Endothelial cell of umbilical vein (primary cell): Measurements from ENCODE around the gene SLC2A8. TPM values are rescaled to one million over a fixed set of nuclear protein-coding genes. Genes with fewer than 3 reads are reported as not detected.

Source experiments
- BruUV-seq: library from RNA; stranded (reverse); fragments of 400-500 nt; replicated peaks from 2 replicates; lab custom pipeline; 2021; lab: Mats Ljungman, UMichigan
- CTCF ChIA-PET: fragments of 300-600, 350-600 bp; sonication (Branson Sonifier 250); formaldehyde crosslinking; loops from one replicate; lab custom pipeline; 2021; ENCODE audit warnings: antibody characterized with exemption, inconsistent platforms; lab: Charles Lee
- POLR2A ChIA-PET: fragments of 300-600, 350-600 bp; sonication (Branson Sonifier 250); formaldehyde crosslinking; loops from one replicate; lab custom pipeline; 2021; ENCODE audit warnings: antibody characterized with exemption, inconsistent platforms; lab: Charles Lee
- DNase-seq: peaks from one replicate; pipeline ENCODE4 v3.0.0-alpha.2; 2011; ENCODE audit warnings: low read depth, low spot score
- FAIRE-seq: peaks from 2 replicates; lab custom pipeline; 2011; peaks lifted over from hg19 to GRCh38; lab: Jason Lieb, UNC
- H2AFZ ChIP-seq: 2 replicates; pipeline ENCODE4 v1.6.0; 2012; ENCODE audit warnings: low read depth, low read length, control low read depth, inconsistent platforms
- H3K27ac ChIP-seq: 2 replicates; pipeline ENCODE4 v1.5.1; 2011; ENCODE audit warnings: low read depth, mild to moderate bottlenecking, control low read depth, low read length, moderate library complexity; ENCODE audit not compliant: insufficient read depth
- H3K27me3 ChIP-seq, 2 experiments: 2 replicates each; pipeline versions ENCODE4 v1.6.0 to v1.6.1; 2011; ENCODE audit warnings: low read length in 2 of 2, mixed read lengths in 1 of 2; ENCODE audit not compliant: control insufficient read depth in 2 of 2, insufficient read depth in 2 of 2
- H3K36me3 ChIP-seq, 2 experiments: 2 replicates in 1 of 2; 3 replicates in 1 of 2; pipeline ENCODE4 v1.5.1; 2011; ENCODE audit warnings: low read length in 2 of 2, mild to moderate bottlenecking in 1 of 2, moderate library complexity in 1 of 2; ENCODE audit not compliant: control insufficient read depth in 2 of 2, insufficient read depth in 2 of 2; ENCODE audit errors: extremely low read depth in 1 of 2
- H3K4me1 ChIP-seq: 3 replicates; pipeline ENCODE4 v1.5.1; 2011; ENCODE audit warnings: mild to moderate bottlenecking, low read length; ENCODE audit not compliant: control insufficient read depth, insufficient read depth; ENCODE audit errors: extremely low read depth
- H3K4me2 ChIP-seq: 2 replicates; pipeline ENCODE4 v1.6.1; 2011; ENCODE audit warnings: low read length, control low read depth, mixed read lengths; ENCODE audit not compliant: insufficient read depth
- H3K4me3 ChIP-seq, 3 experiments: fragments of 200-600 bp in 1 of 3; sonication (generic), shearing (Covaris generic) in 1 of 3; replicated peaks in 1 of 3; 2 replicates each; pipeline ENCODE4 v1.5.1; 2011 to 2016; ENCODE audit warnings: control low read depth in 3 of 3, low read length in 3 of 3, mild to moderate bottlenecking in 2 of 3, inconsistent platforms in 1 of 3, low read depth in 1 of 3, moderate library complexity in 1 of 3; ENCODE audit not compliant: insufficient read depth in 1 of 3
- H3K79me2 ChIP-seq: 2 replicates; pipeline ENCODE4 v1.6.0; 2012; ENCODE audit warnings: low read length, inconsistent platforms; ENCODE audit not compliant: control insufficient read depth, insufficient read depth
- H3K9ac ChIP-seq: replicated peaks from 2 replicates; pipeline ENCODE3; 2011; ENCODE audit warnings: low read length, control low read depth; ENCODE audit not compliant: insufficient read depth; ENCODE audit errors: extremely low read depth
- H3K9me1 ChIP-seq: replicated peaks from 3 replicates; pipeline ENCODE4 v1.6.0; 2011; ENCODE audit warnings: mild to moderate bottlenecking, low read length; ENCODE audit not compliant: control insufficient read depth, insufficient read depth; ENCODE audit errors: extremely low read depth
- H3K9me3 ChIP-seq: replicated peaks from 2 replicates; pipeline ENCODE4 v1.5.1; 2012; ENCODE audit warnings: low read length, inconsistent platforms; ENCODE audit not compliant: control insufficient read depth, insufficient read depth
- H4K20me1 ChIP-seq: replicated peaks from 2 replicates; pipeline ENCODE3; 2011; ENCODE audit warnings: mild to moderate bottlenecking, low read length; ENCODE audit not compliant: control insufficient read depth, insufficient read depth; ENCODE audit errors: extremely low read depth
- CTCF ChIP-seq, 2 donors: IDR thresholded peaks; 1 replicate in 1 of 2; 2 replicates in 1 of 2; pipeline ENCODE4 v1.5.1; 2011; ENCODE audit warnings: low read length in 2 of 2, mild to moderate bottlenecking in 2 of 2, moderate library complexity in 2 of 2, control low read depth in 1 of 2, inconsistent platforms in 1 of 2, low read depth in 1 of 2; ENCODE audit not compliant: insufficient read depth in 1 of 2; ENCODE audit errors: extremely low read depth in 1 of 2
- EZH2 ChIP-seq: IDR thresholded peaks from 2 replicates; pipeline ENCODE4 v1.6.1; 2012; ENCODE audit warnings: borderline replicate concordance, low read depth, mild to moderate bottlenecking, moderate library complexity, low read length, inconsistent platforms; ENCODE audit not compliant: severe bottlenecking
- FOS ChIP-seq: IDR thresholded peaks from 2 replicates; pipeline ENCODE4 v1.6.1; 2011; ENCODE audit warnings: mild to moderate bottlenecking, low read length, moderate library complexity, borderline replicate concordance; ENCODE audit not compliant: insufficient read depth
- GATA2 ChIP-seq: IDR thresholded peaks from 2 replicates; pipeline ENCODE4 v1.7.0; 2011; ENCODE audit warnings: low read depth, mild to moderate bottlenecking, moderate library complexity, mixed read lengths, low read length; ENCODE audit not compliant: insufficient read length, insufficient read depth
- JUN ChIP-seq: IDR thresholded peaks from 2 replicates; pipeline ENCODE4 v1.6.1; 2011; ENCODE audit warnings: borderline replicate concordance, low read depth; ENCODE audit not compliant: insufficient read length, insufficient read depth
- MAX ChIP-seq: IDR thresholded peaks from 2 replicates; pipeline ENCODE4 v1.6.1; 2011; ENCODE audit not compliant: insufficient read depth, insufficient read length
- MYC ChIP-seq: IDR thresholded peaks from one replicate; pipeline ENCODE4 v1.6.1; 2011; ENCODE audit warnings: mild to moderate bottlenecking, low read depth, low read length
- POLR2A ChIP-seq: IDR thresholded peaks from 2 replicates; pipeline ENCODE4 v1.6.1; 2012; ENCODE audit warnings: low read depth, mild to moderate bottlenecking, control low read depth, low read length
- POLR2AphosphoS5 ChIP-seq: IDR thresholded peaks from 2 replicates; pipeline ENCODE4 v1.6.1; 2012; ENCODE audit warnings: low read depth, mild to moderate bottlenecking, control low read depth, low read length, moderate library complexity; ENCODE audit not compliant: insufficient read depth
- dilution Hi-C: fragments of 300-500 bp; cut with MboI; formaldehyde crosslinking; loops from one replicate; pipeline ENCODE4 v1.15.0; 2019; ENCODE audit warnings: low sequenced_read_pairs; ENCODE audit not compliant: extremely low pct_ligation_motif_present
- intact Hi-C: fragments of 100-400 bp; cut with micrococcal nuclease; formaldehyde crosslinking; loops from one replicate; pipeline ENCODE4 v1.10.0; 2022
- polyA plus RNA-seq, 4 experiments: library from polyadenylated mRNA; depleted of rRNA in 3 of 4; stranded (reverse) in 3 of 4; unstranded in 1 of 4; fragments of >200 nt; gene quantifications; 2 replicates each; pipeline versions ENCODE4 v1.2.1 to v1.2.3, GENCODE V29; 2011 to 2012; ENCODE audit warnings: missing spikeins in 1 of 4
- total RNA-seq: library from RNA; stranded (reverse); gene quantifications from 2 replicates; pipeline ENCODE4 v1.2.3, GENCODE V29; 2021

Gene SLC2A8
- total and polyA plus RNA-seq, 2 donors (not counting 3 experiments of a cell fraction or from before 2014, with no cell fraction given): 19.3 to 26.1 TPM

GRCh38 chr9:127396253-127396807, 639 bp upstream of the SLC2A8 start:
- POLR2A ChIA-PET: interaction anchor here (0.6 to 1.3 kb wide), 4 partner anchors 28 to 172 kb away, joined by 3 to 7 read pairs (median 4); partner anchors contain the start of gene ZNF79
- no peaks in the 10 kb centered on the region for H3K79me2 ChIP-seq
- peaks cover 2 to 4% of the 10 kb centered on the region in 2 experiments for H3K27me3 ChIP-seq
- CTCF ChIA-PET: interaction anchor here (0.8 to 3.5 kb wide), 18 partner anchors 11 to 455 kb away, joined by 3 to 19 read pairs (median 4); partner anchors contain the start of gene ZNF79
- H3K9me3 ChIP-seq: no peaks in the 10 kb centered on the region
- TF ChIP-seq POLR2AphosphoS5 (no peak), MAX (peak; percentile 96), EZH2 (no peak), MYC (peak; percentile 29), CTCF (IDR thresholded peaks at IDR 0.05; ENCODE audit: extremely low read depth in 1 of 2, insufficient read depth in 1 of 2, low read depth in 1 of 2, low read length in 2 of 2) (no peak), FOS (no peak), POLR2A (no peak), GATA2 (no peak), JUN (no peak)
- peaks cover 9% of the 10 kb centered on the region for H3K4me1 ChIP-seq
- H3K9ac ChIP-seq: no peak overlapping the region
- H2AFZ ChIP-seq: peak overlapping the region; percentile 97
- BruUV-seq: no TSS peak
- intact Hi-C loops (loop anchor here (1.0 kb wide), 1 partner anchor 85 kb away; no protein-coding TSS in a partner anchor), dilution Hi-C loops (no loop called here)
- no peaks in the 10 kb centered on the region for H4K20me1 ChIP-seq
- H3K27ac ChIP-seq: no peak overlapping the region
- peak overlapping the region in 2 of 3 experiments; percentile 39 to 60 for H3K4me3 ChIP-seq
- FAIRE-seq (no peak), DNase-seq (no peak)
- peak overlapping the region; percentile 81 for H3K4me2 ChIP-seq
- no peaks in the 10 kb centered on the region for H3K9me1 ChIP-seq
- no peaks in the 10 kb centered on the region for H3K36me3 ChIP-seq
